GM19023 (cell line): Measurements from ENCODE around the gene YIF1B.

Experiments
- ATAC-seq: cut with Tn5 transposase; IDR thresholded peaks from one replicate; pipeline ENCODE4 v1.9.1; 2021; ENCODE audit warnings: mild to moderate bottlenecking, moderate library complexity; ENCODE audit not compliant: unreplicated experiment

YIF1B gene

DNA sequence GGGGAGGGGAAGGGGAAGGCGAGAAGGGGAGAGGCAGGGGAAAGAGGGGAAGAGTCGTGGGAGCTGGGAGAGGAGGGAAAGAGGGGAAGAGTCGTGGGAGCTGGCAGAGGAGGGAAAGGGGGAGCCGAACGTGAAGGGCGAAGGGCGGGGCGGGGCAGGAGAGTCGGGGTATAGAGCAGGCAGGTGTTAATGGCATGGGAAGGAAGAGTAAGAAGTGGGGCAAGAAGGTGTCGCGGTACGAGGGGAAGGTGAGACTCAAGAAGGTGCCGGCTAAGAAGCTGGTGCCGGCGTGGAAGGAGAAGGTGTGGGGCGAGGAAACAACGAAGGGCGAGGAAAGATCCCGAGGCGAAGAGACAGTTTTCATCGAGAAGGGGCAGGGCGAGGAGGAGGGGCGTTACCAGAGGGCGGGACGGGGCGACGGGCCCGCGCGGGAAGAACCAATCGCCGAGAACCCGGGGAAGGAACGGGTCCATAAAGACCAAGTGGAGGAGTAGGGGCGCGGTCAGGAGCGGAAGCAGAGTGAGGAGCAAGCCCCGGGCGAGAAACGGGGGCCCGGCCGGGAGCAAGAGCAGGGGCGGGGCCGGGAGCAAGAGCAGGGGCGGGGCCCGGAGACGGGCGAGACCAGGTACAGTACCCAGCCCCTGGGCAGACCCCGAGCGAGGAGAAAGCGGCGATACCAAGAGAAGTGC is 20.3 kb upstream of the YIF1B start:
- ATAC-seq: peak; percentile 70

GRCh38 chr19:38333245-38333644 is 17.5 kb upstream of the YIF1B start:
- no peak for ATAC-seq

DNA sequence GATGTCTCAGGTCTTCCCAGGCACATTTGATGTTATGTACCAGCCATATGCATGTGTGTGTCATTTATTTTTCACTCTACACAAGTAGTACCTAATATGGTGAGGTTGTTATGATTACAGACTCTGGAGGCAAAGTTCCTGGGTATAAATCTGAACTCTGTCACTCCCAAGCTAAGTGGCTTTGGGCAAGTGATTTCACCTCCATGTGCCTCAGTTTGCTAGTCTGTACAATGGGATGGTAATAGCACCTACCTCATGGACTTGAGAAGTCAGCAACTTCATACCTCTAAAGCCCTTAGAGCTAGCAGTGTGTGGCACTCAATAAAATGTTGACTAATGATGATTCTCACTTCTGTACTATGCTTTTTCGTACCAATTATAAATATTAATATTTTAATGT is 16.0 kb upstream of the YIF1B start:
- no peak for ATAC-seq

- no peak for ATAC-seq
Measured at GRCh38 chr19:38329651-38330050, 13.9 kb upstream of the YIF1B start.

DNA sequence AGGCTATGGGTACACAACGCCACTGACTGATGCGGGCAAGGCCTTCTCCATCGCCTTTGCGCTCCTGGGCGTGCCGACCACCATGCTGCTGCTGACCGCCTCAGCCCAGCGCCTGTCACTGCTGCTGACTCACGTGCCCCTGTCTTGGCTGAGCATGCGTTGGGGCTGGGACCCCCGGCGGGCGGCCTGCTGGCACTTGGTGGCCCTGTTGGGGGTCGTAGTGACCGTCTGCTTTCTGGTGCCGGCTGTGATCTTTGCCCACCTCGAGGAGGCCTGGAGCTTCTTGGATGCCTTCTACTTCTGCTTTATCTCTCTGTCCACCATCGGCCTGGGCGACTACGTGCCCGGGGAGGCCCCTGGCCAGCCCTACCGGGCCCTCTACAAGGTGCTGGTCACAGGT is 10.8 kb upstream of the YIF1B start:
- no peak for ATAC-seq

DNA sequence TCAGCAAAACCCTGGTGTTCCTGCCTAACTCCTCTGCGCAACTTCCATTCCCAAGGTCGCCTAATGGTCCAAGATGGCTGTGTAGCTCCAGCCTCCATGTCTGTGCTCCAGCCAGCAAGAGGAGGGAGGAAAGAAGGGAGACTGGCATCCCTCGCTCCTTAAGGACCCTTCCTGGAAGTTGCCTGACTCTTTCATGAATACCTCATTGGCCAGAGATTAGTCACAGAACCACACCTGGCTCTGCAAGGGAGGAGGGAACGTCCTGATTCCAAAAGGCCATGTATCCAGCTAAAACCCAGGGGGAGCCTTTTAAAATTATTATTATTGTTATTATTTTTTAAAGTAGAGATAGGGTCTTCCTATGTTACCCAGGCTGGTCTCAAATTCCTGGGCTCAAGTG is 8.7 kb upstream of the YIF1B start:
- no peak for ATAC-seq

DNA sequence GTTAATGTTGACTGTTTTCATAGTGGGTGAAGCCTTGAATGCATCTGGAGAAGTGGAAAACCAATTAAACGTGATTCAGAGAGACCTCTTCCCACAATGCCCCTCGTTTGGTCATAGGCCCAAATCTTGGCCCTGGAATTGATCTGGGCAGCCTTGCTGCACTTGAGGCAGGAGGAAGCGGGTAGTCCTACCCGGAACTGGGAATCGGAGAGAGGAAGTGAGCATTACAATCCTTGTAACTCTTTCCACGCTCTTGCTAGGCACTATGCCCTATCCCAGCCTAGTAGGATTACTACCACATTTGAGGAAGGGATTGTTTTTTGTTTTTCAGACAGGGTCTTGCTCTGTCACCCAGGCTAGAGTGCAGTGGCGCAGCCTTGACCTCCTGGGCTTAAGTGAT is 7.5 kb upstream of the YIF1B start:
- no peak for ATAC-seq

DNA sequence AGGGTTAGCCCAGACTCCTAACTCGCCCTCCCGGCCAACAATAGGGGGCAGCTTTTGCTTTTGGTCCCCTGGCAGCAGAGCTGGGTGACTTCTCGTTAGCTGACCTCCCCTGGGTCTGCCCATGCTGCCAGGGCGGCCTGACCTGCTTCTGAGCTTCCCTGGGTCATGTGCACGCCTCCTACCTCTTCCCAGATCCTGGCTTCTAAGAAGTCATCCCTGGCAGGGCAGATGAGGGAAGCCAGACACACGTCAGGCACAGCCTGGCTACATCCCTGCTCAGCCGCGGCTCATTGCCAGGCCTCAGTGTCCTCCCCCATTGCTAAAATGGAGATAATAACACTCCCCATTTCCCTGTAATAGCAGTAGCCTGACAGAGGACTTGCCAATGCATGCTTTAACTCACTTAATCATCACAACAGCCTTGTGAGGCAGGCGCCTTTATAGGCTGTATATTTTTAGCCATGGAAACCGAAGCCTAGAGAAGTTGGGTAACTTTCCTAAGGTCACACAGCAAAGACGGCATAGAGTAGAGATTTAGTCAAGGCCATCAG is 6.0 kb upstream of the YIF1B start:
- ATAC-seq: no peak

DNA sequence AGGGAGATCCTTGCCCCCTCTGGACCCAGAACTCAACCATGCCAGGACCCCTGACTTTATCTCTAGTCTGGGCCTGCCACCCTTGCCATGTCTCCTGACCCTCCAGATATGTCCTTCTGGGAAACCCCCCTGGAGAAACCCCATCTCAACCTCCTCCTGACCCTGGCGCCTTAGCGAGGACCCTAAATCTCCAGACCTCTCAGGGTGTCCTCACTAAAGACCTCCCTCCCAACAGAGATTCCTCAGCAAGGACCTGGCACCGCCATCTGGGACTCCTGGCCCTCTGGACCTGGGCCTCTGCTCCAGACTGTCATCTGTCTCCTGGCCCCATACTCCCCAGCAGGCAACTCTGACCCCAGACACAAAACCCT is 5.2 kb upstream of the YIF1B start:
- ATAC-seq: no peak

GRCh38 chr19:38319421-38320258 is 3.9 kb upstream of the YIF1B start, which contains the start of gene KCNK6:
Gene KCNK6 (plus strand): TSS chr19:38319845. CDS start chr19:38319951, 106 bp downstream.
- no peak for ATAC-seq

DNA sequence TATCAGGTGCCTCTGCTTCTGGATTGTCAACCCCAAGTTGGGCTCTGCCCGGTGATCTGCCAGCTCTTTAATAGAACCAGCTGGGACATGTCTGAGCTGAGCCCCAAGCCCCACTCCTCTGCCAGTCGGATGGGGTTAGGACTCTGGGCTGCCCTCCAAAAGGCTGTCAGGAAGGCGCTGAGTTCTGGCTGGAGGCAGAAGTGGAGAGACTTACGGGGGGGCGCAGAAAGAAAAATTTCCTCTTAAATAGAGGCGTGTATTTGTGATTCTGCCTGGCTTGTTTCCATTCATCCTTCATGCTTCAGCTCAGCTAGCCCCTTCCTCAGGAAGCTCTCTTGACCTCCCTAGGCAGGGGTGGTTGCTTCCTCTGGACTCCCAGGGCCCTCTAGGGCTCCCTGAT is 2.9 kb upstream of the YIF1B start:
- no peak for ATAC-seq

DNA sequence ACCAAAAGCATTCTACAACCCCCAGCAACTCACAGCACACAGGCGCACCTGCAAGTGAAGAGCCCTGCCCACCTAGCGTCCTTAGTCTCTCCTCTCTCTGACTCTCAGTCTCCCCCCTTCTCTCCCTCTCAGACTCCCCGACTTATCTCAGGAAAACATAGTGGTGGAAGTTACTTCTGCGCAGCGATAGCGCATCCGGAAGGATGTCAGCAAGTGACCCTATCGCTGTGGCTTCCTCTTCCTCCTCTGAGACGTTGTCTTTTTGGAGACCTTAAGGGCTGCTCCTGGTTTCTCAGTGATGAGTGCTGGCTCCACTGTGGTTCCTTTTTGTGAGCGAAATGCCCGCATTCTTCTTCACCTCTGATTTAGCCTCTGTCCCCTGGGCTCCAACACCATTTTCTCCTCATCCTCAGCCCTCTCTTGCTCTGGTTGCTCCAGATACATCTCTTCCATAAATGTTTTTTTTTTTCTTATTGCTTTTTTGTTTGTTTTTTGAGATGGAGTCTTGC is 1.4 kb upstream of the YIF1B start:
- ATAC-seq: no peak

DNA sequence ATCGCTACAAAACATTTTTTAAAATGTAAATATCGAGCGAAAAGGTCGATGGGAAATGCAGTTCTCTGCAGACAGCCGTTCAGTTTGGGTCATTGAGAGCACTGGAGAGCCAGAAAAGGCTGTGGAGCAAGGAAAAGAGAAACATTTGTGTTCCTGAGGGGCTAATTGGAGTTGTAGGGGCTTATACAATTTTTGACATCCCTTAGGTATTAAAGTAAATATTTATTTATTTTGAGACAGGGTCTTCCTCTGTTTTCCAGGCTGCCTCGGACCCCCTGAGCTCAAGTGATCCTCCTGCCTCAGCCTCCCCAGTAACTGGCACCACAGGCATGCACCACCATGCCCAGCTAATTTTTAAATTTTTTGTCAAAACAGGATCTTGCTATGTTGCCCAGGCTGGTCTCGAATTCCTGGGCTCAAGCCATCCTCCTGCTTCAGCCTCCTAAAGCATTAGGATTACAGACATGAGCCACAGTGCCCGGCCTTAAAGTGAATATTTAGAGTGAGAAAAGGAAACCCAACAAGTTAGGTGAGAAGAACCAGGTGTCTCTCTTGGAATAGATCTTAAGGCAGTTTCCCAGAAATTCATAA is 825 bp upstream of the YIF1B start:
- ATAC-seq: no peak

- ATAC-seq: no peak
Measured at GRCh38 chr19:38310986-38311385, 4.8 kb downstream of the YIF1B start.

DNA sequence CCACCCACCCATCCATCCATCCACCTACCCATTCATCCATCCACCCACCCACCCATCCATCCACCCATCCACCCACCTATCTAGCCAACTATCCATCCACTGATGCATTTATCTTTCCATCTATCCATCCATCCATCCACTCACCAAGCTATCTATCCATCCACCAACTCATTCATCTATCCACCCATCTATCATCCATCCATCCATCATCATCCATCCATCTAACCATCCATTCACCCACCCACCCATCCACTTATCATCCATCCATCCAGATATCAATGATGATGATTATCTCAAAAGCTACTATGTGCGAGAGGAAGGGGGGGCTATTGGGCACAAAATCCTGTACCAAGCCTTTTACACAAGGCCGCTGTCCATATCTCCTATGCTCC is 5.5 kb downstream of the YIF1B start:
- ATAC-seq: no peak

DNA sequence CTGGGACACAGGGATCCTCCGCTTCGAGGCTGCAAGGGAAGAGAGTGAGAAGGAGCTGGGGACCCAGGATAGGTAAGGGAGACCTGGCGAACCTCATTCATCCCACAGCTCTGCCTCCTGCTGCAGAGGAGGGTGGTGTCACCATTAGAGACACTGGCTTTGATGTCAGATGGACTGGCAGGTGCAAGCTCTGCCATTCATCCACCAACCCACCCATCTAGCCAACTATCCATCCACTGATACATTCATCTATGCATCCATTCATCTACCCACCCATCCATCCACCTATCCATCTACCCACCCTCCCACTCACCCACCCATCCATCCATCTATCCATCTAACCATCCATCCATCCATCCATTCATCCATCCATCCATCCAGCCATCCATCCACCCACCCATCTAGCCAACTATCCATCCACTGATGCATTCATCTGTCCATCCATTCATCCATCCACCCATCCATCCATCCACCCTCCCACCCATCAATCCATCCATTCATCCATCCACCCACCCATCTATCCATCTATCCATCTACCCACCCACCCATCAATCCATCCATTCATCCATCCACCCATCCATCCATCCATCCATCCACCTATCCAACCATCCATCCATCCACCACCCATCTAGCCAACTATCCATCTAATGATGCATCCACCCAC is 6.0 kb downstream of the YIF1B start:
- ATAC-seq: no peak

DNA sequence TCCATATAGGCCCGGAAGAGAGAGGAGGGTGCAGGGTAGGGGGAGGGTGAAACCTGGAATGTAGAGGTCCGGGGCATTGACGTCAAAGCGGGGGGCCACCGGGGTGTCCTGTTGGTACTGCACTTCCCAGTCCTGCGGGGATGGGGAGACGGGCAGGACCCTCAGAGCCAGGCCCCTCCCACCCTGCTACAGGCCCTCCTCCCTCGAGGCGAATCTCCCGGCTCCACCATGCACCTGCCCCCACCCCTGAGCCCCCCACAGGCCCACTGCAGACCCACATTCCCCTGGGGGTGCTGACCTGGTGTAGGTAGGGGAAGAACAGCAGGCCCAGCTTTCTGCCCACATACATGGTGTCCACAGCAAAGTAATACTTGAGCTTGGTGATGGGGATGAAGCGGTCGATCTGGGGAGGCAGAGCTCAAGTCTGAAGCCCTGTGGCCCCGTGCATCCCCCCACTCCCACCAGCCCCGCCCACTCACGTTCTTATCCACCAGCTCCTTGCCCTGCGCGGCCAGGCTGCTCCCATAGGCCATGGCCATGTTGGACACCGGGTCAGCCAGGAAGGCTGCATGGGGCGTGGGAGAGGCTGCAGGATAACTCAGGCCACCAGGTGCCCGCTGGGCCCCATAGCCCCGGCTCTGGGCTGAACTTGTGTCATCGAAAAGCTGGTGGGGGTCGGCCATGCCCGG is 6.7 kb downstream of the YIF1B start:
- no peak for ATAC-seq

DNA sequence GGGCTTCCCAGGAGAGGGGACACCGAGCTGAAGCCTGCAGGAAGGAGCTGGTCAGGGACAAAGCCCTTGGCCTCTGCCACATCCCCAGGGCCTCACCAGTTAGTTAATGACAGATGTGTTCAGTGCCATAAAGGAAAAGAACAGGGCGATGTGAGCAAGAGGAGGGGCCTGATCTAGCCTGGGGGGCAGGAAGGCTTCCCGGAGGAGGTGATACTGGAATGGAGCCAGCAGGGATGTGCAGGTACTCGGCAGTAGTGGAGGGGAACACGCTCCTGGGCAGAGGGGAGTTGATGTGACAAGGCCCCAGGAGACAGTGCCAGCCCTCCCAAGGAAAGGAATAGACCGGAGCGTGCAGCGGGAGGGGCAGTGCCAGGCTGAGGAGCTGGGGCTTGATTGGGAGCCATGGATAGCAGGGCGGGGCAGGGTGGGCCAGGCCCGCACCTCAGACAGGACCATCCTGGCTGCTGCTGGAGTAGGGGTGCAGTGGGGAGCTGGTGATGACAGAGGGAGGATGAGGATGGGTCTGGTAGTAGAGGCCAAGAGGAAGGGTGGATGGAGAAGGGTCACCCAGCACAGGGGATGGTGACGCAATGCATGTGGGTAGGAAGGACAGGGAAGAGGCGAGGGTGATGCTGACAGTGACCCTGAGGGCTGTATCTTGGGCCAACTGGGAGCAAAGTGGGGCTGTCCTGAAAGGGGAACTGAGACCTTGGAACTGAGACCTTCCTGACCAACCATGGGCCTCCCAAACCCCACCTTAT is 7.6 kb downstream of the YIF1B start:
- ATAC-seq: no peak

GRCh38 chr19:38307597-38307996 is 8.2 kb downstream of the YIF1B start:
- no peak for ATAC-seq

DNA sequence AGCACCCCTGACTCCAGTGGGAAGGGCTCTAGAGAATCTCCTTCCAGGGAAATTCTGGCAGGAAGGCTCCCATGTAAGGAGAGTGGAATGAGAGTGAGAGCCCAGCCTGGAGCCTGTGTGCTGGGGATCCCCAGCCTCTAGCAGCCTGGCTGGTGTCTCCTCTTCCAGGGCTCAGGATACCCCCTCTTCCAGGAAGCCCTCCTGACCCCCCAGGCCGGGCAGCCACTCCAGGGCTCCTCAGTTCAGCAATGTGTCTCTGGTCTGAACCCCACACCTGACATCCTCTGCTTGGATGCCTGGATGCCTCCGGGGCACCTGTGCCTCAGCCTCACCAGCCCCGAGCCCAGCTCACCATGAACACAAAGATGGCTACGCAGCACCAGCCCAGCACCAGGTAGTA is 8.7 kb downstream of the YIF1B start:
- ATAC-seq: no peak
